GM18505 (cell line): ENCODE results near the gene TCIRG1.
A peak's percentile ranks its signal among the peaks of the same experiment; 100 is the strongest.

Experiments
- ATAC-seq: cut with Tn5 transposase; IDR thresholded peaks from one replicate; pipeline ENCODE4 v1.9.1; 2021; ENCODE audit not compliant: unreplicated experiment
- POLR2A ChIP-seq: IDR thresholded peaks from 4 replicates; pipeline ENCODE4 v1.6.1; 2011; ENCODE audit warnings: borderline replicate concordance; ENCODE audit not compliant: insufficient read depth, insufficient read length; ENCODE audit errors: extremely low read depth

The TCIRG1 gene

GRCh38 chr11:68051191-68052136 lies 12.6 kb downstream of the TCIRG1 start:
- no peak for ATAC-seq
- no peak for TF ChIP-seq POLR2A

GRCh38 chr11:68052137-68052873 lies 13.5 kb downstream of the TCIRG1 start:
- TF ChIP-seq POLR2A, result no peak
- no peak for ATAC-seq

GRCh38 chr11:68053117-68053516 lies 14.3 kb downstream of the TCIRG1 start:
- peak; percentile 23 for TF ChIP-seq POLR2A
- no peak for ATAC-seq

- no peak for ATAC-seq
- TF ChIP-seq POLR2A, result peak; percentile 35
Observed at GRCh38 chr11:68053981-68054812, 15.4 kb downstream of the TCIRG1 start.

- no peak for TF ChIP-seq POLR2A
Observed at GRCh38 chr11:68056317-68057285, 17.8 kb downstream of the TCIRG1 start.

GRCh38 chr11:68057807-68058206 lies 19.0 kb downstream of the TCIRG1 start:
- no peak for ATAC-seq
- no peak for TF ChIP-seq POLR2A

More at GRCh38 chr11:68056317-68057285, 17.8 kb downstream of the TCIRG1 start:
- no peak for ATAC-seq

GRCh38 chr11:68061508-68061907 lies 22.7 kb downstream of the TCIRG1 start:
- no peak for TF ChIP-seq POLR2A
- ATAC-seq, result no peak

GRCh38 chr11:68064926-68065325 lies 26.1 kb downstream of the TCIRG1 start:
- TF ChIP-seq POLR2A, result no peak
- no peak for ATAC-seq

- no peak for ATAC-seq
- no peak for TF ChIP-seq POLR2A
Observed at GRCh38 chr11:68065841-68066240, 27.0 kb downstream of the TCIRG1 start.

- no peak for TF ChIP-seq POLR2A
- ATAC-seq, result no peak
Observed at GRCh38 chr11:68066742-68067141, 27.9 kb downstream of the TCIRG1 start.

- ATAC-seq, result no peak
- TF ChIP-seq POLR2A, result no peak
Observed at GRCh38 chr11:68067991-68068390, 29.2 kb downstream of the TCIRG1 start.

GRCh38 chr11:68071281-68072048 lies 32.6 kb downstream of the TCIRG1 start:
- no peak for TF ChIP-seq POLR2A
- no peak for ATAC-seq
